CD8-positive, alpha-beta memory T cell (primary cell): Measurements from ENCODE around the gene NPPA. TPM values are rescaled to one million over a fixed set of nuclear protein-coding genes. Genes with fewer than 3 reads are reported as not detected.

Experiments
- CTCF ChIA-PET: fragments of 350-600 bp; sonication (Branson Sonifier 250); formaldehyde crosslinking; loops from one replicate; lab custom pipeline; 2021; ENCODE audit warnings: antibody characterized with exemption; lab: Charles Lee
- POLR2A ChIA-PET: fragments of 350-600 bp; sonication (Branson Sonifier 250); formaldehyde crosslinking; loops from one replicate; lab custom pipeline; 2021; ENCODE audit warnings: antibody characterized with exemption; lab: Charles Lee
- DNase-seq, 5 donors: peaks; one replicate each; pipeline versions ENCODE4 v3.0.0 to v3.0.0-alpha.2; 2020 to 2022; ENCODE audit warnings: mixed read lengths in 1 of 5
- H3K27ac ChIP-seq: one replicate; pipeline ENCODE4 v1.7.0; 2013; ENCODE audit warnings: low read depth, mild to moderate bottlenecking, low read length, moderate library complexity
- H3K27me3 ChIP-seq: 2 replicates; pipeline ENCODE4 v1.7.0; 2013; ENCODE audit warnings: low read length, mild to moderate bottlenecking; ENCODE audit not compliant: insufficient read depth, poor library complexity, severe bottlenecking
- H3K36me3 ChIP-seq: 2 replicates; pipeline ENCODE4 v1.7.0; 2013; ENCODE audit warnings: mild to moderate bottlenecking, low read length, moderate library complexity; ENCODE audit not compliant: insufficient read depth
- H3K4me1 ChIP-seq: 2 replicates; pipeline ENCODE4 v1.7.0; 2013; ENCODE audit warnings: mild to moderate bottlenecking, low read length, moderate library complexity; ENCODE audit not compliant: insufficient read depth
- H3K4me3 ChIP-seq: 2 replicates; pipeline ENCODE4 v1.7.0; 2013; ENCODE audit warnings: mild to moderate bottlenecking, low read length
- H3K9me3 ChIP-seq: 2 replicates; pipeline ENCODE4 v1.7.0; 2013; ENCODE audit warnings: mild to moderate bottlenecking, low read length
- H3K27ac Mint-ChIP-seq, 8 donors: one replicate each; pipeline ENCODE4 v1.8.0; 2020 to 2021; ENCODE audit warnings: mixed read lengths in 8 of 8, mild to moderate bottlenecking in 6 of 8, inconsistent platforms in 3 of 8, moderate library complexity in 3 of 8
- H3K27me3 Mint-ChIP-seq, 2 donors: one replicate each; pipeline ENCODE4 v1.8.0; 2020 to 2021; ENCODE audit warnings: mixed read lengths in 2 of 2, mild to moderate bottlenecking in 1 of 2, moderate library complexity in 1 of 2
- H3K36me3 Mint-ChIP-seq, 3 donors: one replicate each; pipeline ENCODE4 v1.8.0; 2020 to 2021; ENCODE audit warnings: mixed read lengths in 3 of 3, inconsistent platforms in 1 of 3, mild to moderate bottlenecking in 1 of 3
- H3K4me1 Mint-ChIP-seq, 3 donors: one replicate each; pipeline ENCODE4 v1.8.0; 2020 to 2021; ENCODE audit warnings: mixed read lengths in 3 of 3, inconsistent platforms in 1 of 3, mild to moderate bottlenecking in 1 of 3
- H3K4me3 Mint-ChIP-seq, 7 donors: one replicate each; pipeline ENCODE4 v1.8.0; 2020 to 2021; ENCODE audit warnings: mixed read lengths in 7 of 7, mild to moderate bottlenecking in 6 of 7, moderate library complexity in 4 of 7, inconsistent platforms in 2 of 7
- H3K9me3 Mint-ChIP-seq, 5 donors: one replicate each; pipeline ENCODE4 v1.8.0; 2020 to 2022; ENCODE audit warnings: mixed read lengths in 5 of 5, mild to moderate bottlenecking in 3 of 5, moderate library complexity in 2 of 5, inconsistent platforms in 1 of 5
- polyA plus RNA-seq: library from polyadenylated mRNA; unstranded; fragments of 300-500 nt; fragmentation: Illumina TruSeq; gene quantifications from one replicate; pipeline ENCODE4 v1.2.3, GENCODE V29; 2021
- total RNA-seq, 2 experiments: library from RNA; stranded (reverse); gene quantifications; one replicate each; pipeline ENCODE4 v1.2.3, GENCODE V29; 2021

The NPPA gene
- total and polyA plus RNA-seq, 3 experiments from 2014 or later = not detected

- H3K4me3 ChIP-seq = no peak overlapping the region
- H3K27ac Mint-ChIP-seq = no peak overlapping the region
- H3K27me3 Mint-ChIP-seq = no peaks in the 10 kb centered on the region
- H3K9me3 ChIP-seq = no peaks in the 10 kb centered on the region
- H3K27ac ChIP-seq = no peak overlapping the region
- H3K27me3 ChIP-seq = no peaks in the 10 kb centered on the region
- H3K36me3 ChIP-seq = peaks cover 16% of the 10 kb centered on the region
- peaks cover 0 to 41% (median 9%) of the 10 kb centered on the region in 3 donors for H3K36me3 Mint-ChIP-seq
- peaks cover 5 to 8% (median 6%) of the 10 kb centered on the region in 3 donors for H3K4me1 Mint-ChIP-seq
- peaks cover 3% of the 10 kb centered on the region for H3K4me1 ChIP-seq
- CTCF ChIA-PET = no interaction called here
- no peaks in the 10 kb centered on the region for H3K9me3 Mint-ChIP-seq
- no peak overlapping the region for H3K4me3 Mint-ChIP-seq
- peak in 2 of 5 donors; percentile 5 to 18 for DNase-seq
- POLR2A ChIA-PET = interaction anchor here (0.6 kb wide), 1 partner anchor 33 kb away, joined by 3 read pairs; no protein-coding TSS in a partner anchor
Measured at GRCh38 chr1:11845641-11846335, 1.8 kb downstream of the NPPA start.

- no peak for DNase-seq
- Histone ChIP-seq H3K36me3 (peaks cover 30% of the 10 kb centered on the region), H3K9me3 (no peaks in the 10 kb centered on the region), H3K27ac (peak overlapping the region; percentile 54), H3K4me3 (no peak overlapping the region), H3K27me3 (no peaks in the 10 kb centered on the region), H3K4me1 (peaks cover 3% of the 10 kb centered on the region)
- H3K27ac Mint-ChIP-seq = no peak overlapping the region
- CTCF ChIA-PET = interaction anchor here (1.6 kb wide), 1 partner anchor 10 kb away, joined by 5 read pairs; no protein-coding TSS in a partner anchor
- no peaks in the 10 kb centered on the region for H3K9me3 Mint-ChIP-seq
- peaks cover 10 to 14% (median 11%) of the 10 kb centered on the region in 3 donors for H3K4me1 Mint-ChIP-seq
- no peaks in the 10 kb centered on the region for H3K27me3 Mint-ChIP-seq
- POLR2A ChIA-PET = no interaction called here
- peaks cover 5 to 71% (median 17%) of the 10 kb centered on the region in 3 donors for H3K36me3 Mint-ChIP-seq
- no peak overlapping the region for H3K4me3 Mint-ChIP-seq
Measured at GRCh38 chr1:11842154-11843041, 5.2 kb downstream of the NPPA start.

- H3K4me1 ChIP-seq = peaks cover 3% of the 10 kb centered on the region
- H3K4me3 ChIP-seq = no peak overlapping the region
- no peak for DNase-seq
- no peak overlapping the region for H3K27ac Mint-ChIP-seq
- peaks cover 5 to 79% (median 17%) of the 10 kb centered on the region in 3 donors for H3K36me3 Mint-ChIP-seq
- H3K27ac ChIP-seq = peak overlapping the region; percentile 54
- CTCF ChIA-PET = interaction anchor here (1.3 to 2.1 kb wide), 3 partner anchors 11 to 66 kb away, joined by 3 to 5 read pairs (median 5); no protein-coding TSS in a partner anchor
- H3K9me3 Mint-ChIP-seq = no peaks in the 10 kb centered on the region
- H3K27me3 Mint-ChIP-seq = no peaks in the 10 kb centered on the region
- H3K4me3 Mint-ChIP-seq = no peak overlapping the region
- H3K4me1 Mint-ChIP-seq = peaks cover 10 to 14% (median 11%) of the 10 kb centered on the region in 3 donors
- H3K9me3 ChIP-seq = no peaks in the 10 kb centered on the region
- peaks cover 37% of the 10 kb centered on the region for H3K36me3 ChIP-seq
- POLR2A ChIA-PET = no interaction called here
- no peaks in the 10 kb centered on the region for H3K27me3 ChIP-seq
Measured at GRCh38 chr1:11841245-11842153, 6.1 kb downstream of the NPPA start.

GRCh38 chr1:11839727-11840705, 7.6 kb downstream of the NPPA start:
- H3K4me1 ChIP-seq = no peaks in the 10 kb centered on the region
- ChIA-PET CTCF (interaction anchor here (1.0 to 2.1 kb wide), 4 partner anchors 52 to 127 kb away, joined by 3 to 10 read pairs (median 4); no protein-coding TSS in a partner anchor), POLR2A (no interaction called here)
- H3K27me3 ChIP-seq = no peaks in the 10 kb centered on the region
- Mint-ChIP-seq H3K4me1 (peaks cover 5 to 6% (median 6%) of the 10 kb centered on the region in 3 donors), H3K27me3 (no peaks in the 10 kb centered on the region), H3K4me3 (no peak overlapping the region), H3K27ac (no peak overlapping the region), H3K9me3 (no peaks in the 10 kb centered on the region), H3K36me3 (peaks cover 5 to 85% (median 22%) of the 10 kb centered on the region in 3 donors)
- no peaks in the 10 kb centered on the region for H3K9me3 ChIP-seq
- peaks cover 43% of the 10 kb centered on the region for H3K36me3 ChIP-seq
- no peak overlapping the region for H3K27ac ChIP-seq
- no peak for DNase-seq
- no peak overlapping the region for H3K4me3 ChIP-seq

GRCh38 chr1:11838349-11839272, 9.0 kb downstream of the NPPA start:
- Mint-ChIP-seq H3K4me1 (peaks cover 5 to 6% (median 6%) of the 10 kb centered on the region in 3 donors), H3K9me3 (no peaks in the 10 kb centered on the region), H3K36me3 (peaks cover 5 to 87% (median 25%) of the 10 kb centered on the region in 3 donors), H3K4me3 (no peak overlapping the region), H3K27me3 (no peaks in the 10 kb centered on the region), H3K27ac (peak overlapping the region in 1 of 8 donors; percentile 8)
- Histone ChIP-seq H3K9me3 (no peaks in the 10 kb centered on the region), H3K36me3 (peaks cover 42% of the 10 kb centered on the region), H3K27me3 (no peaks in the 10 kb centered on the region), H3K4me1 (no peaks in the 10 kb centered on the region), H3K27ac (no peak overlapping the region), H3K4me3 (no peak overlapping the region)
- peak; percentile 56 to 81 (median 57) for DNase-seq
- ChIA-PET CTCF (interaction anchor here (0.6 to 1.9 kb wide), 11 partner anchors 14 to 394 kb away, joined by 3 to 10 read pairs (median 4); no protein-coding TSS in a partner anchor), POLR2A (interaction anchor here (1.6 kb wide), 1 partner anchor 70 kb away, joined by 4 read pairs; no protein-coding TSS in a partner anchor)

GRCh38 chr1:11837767-11838348, 9.7 kb downstream of the NPPA start:
- no peaks in the 10 kb centered on the region for H3K9me3 ChIP-seq
- H3K36me3 ChIP-seq = peaks cover 46% of the 10 kb centered on the region
- no peak overlapping the region for H3K27ac ChIP-seq
- no peak overlapping the region for H3K4me3 ChIP-seq
- ChIA-PET CTCF (interaction anchor here (0.6 to 1.9 kb wide), 11 partner anchors 14 to 395 kb away, joined by 3 to 10 read pairs (median 4); no protein-coding TSS in a partner anchor), POLR2A (interaction anchor here (1.6 kb wide), 1 partner anchor 71 kb away, joined by 4 read pairs; no protein-coding TSS in a partner anchor)
- Mint-ChIP-seq H3K36me3 (peaks cover 5 to 92% (median 25%) of the 10 kb centered on the region in 3 donors), H3K27ac (no peak overlapping the region), H3K4me3 (no peak overlapping the region), H3K9me3 (no peaks in the 10 kb centered on the region), H3K27me3 (no peaks in the 10 kb centered on the region), H3K4me1 (peaks cover 5 to 6% (median 6%) of the 10 kb centered on the region in 3 donors)
- no peaks in the 10 kb centered on the region for H3K27me3 ChIP-seq
- H3K4me1 ChIP-seq = no peaks in the 10 kb centered on the region
- DNase-seq = no peak
